AG04449 (cell line): Measurements from ENCODE around the gene ATP5PF.

ENCODE experiments used
- CTCF ChIA-PET: fragments of 350-600 bp; formaldehyde crosslinking; extraction: SDS; loops from one replicate; lab custom pipeline; 2021; ENCODE audit warnings: antibody characterized with exemption; lab: Yijun Ruan, JAX
- POLR2A ChIA-PET: fragments of 400-600, 350-600 bp; formaldehyde crosslinking; extraction: SDS; loops from one replicate; lab custom pipeline; 2020; ENCODE audit warnings: antibody characterized with exemption, inconsistent platforms; lab: Yijun Ruan, JAX
- DNase-seq: peaks from one replicate; pipeline ENCODE4 v3.0.0-alpha.2; 2010; ENCODE audit warnings: low read depth, low spot score
- H3K4me3 ChIP-seq: 2 replicates; pipeline ENCODE4 v1.5.1; 2011; ENCODE audit warnings: low read depth, mild to moderate bottlenecking, control low read depth, low read length
- TF ChIP-seq, protein P1 (sequence below): IDR thresholded peaks from one replicate; pipeline ENCODE4 v1.5.1; 2011; ENCODE audit warnings: mild to moderate bottlenecking, moderate library complexity, low read length, control low read depth, inconsistent platforms; ENCODE audit not compliant: insufficient read depth; ENCODE audit errors: missing control alignments

Gene ATP5PF

DNA sequence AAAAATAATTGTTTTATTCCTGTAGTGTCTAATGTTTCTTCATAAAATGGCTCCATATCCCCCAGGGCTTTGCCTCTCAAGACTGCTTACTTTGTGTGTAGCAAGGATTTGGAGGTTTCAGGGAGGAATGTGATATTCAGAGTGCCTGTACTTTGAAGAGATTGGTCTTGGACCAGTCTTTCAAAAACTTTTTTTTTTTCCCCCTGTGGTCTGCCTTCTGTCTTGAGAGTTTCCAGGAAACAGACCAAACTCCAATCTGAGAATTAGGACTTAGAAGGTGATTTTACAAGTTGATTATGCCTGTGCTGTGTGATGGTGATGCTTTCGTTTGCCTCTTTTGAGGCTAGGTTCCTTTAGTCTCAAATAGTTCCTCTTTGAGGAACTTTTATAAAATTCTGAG, 26.0 kb upstream of the ATP5PF start:
- no peak for DNase-seq
- TF ChIP-seq, protein P1, sequence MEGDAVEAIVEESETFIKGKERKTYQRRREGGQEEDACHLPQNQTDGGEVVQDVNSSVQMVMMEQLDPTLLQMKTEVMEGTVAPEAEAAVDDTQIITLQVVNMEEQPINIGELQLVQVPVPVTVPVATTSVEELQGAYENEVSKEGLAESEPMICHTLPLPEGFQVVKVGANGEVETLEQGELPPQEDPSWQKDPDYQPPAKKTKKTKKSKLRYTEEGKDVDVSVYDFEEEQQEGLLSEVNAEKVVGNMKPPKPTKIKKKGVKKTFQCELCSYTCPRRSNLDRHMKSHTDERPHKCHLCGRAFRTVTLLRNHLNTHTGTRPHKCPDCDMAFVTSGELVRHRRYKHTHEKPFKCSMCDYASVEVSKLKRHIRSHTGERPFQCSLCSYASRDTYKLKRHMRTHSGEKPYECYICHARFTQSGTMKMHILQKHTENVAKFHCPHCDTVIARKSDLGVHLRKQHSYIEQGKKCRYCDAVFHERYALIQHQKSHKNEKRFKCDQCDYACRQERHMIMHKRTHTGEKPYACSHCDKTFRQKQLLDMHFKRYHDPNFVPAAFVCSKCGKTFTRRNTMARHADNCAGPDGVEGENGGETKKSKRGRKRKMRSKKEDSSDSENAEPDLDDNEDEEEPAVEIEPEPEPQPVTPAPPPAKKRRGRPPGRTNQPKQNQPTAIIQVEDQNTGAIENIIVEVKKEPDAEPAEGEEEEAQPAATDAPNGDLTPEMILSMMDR = no peak
- H3K4me3 ChIP-seq = no peak overlapping the region
- POLR2A ChIA-PET = no interaction called here
- CTCF ChIA-PET = no interaction called here

DNA sequence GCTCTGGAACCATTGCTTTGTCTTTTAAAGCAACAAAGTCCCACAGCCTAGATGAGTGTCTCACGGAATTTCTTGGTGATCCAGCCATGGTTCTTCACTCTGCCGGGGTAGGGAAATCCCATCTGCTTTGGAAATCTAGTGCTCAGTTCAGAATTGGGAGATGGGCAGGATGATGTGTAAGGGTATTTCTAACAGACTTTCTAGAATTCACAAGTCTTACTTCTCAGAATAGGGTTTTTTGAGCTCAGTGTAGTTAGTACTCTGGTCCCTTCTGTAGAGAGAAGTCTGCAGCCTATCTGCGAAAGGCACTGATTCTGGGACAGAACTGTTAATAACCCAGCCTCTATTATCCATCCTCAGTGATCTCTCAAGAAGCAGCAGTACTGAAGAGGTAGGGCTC, 25.4 kb upstream of the ATP5PF start:
- TF ChIP-seq, protein P1 = no peak

DNA sequence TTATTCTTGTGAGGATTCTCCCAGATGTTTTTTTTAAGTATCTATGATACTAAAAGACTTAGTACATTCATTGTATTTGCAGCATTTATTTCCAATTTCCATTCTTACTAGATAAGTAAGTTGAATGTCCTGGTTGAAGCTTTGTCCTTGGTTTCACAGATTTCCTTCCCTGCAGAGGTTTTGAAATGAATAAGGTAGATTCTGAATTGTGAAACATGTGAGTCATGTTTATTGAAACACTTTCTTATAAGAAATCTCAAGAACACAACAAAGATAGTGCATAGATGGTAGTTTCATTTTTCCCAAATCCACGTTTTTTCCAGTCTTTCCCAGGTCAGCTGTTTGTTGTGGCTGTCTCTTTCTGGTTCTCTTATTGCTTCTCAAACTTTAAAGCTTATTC, 24.9 kb upstream of the ATP5PF start:
- ChIA-PET CTCF (interaction anchor here (0.6 to 1.0 kb wide), 2 partner anchors 9 to 12 kb away, joined by 3 read pairs; no protein-coding TSS in a partner anchor), POLR2A (no interaction called here)
- DNase-seq = no peak
- TF ChIP-seq, protein P1 = no peak
- H3K4me3 ChIP-seq = no peak overlapping the region

More for the DNA sequence above, 25.4 kb upstream of the ATP5PF start:
- ChIA-PET POLR2A (no interaction called here), CTCF (interaction anchor here (1.0 kb wide), 1 partner anchor 8 kb away, joined by 3 read pairs; no protein-coding TSS in a partner anchor)
- no peak for DNase-seq
- no peak overlapping the region for H3K4me3 ChIP-seq

DNA sequence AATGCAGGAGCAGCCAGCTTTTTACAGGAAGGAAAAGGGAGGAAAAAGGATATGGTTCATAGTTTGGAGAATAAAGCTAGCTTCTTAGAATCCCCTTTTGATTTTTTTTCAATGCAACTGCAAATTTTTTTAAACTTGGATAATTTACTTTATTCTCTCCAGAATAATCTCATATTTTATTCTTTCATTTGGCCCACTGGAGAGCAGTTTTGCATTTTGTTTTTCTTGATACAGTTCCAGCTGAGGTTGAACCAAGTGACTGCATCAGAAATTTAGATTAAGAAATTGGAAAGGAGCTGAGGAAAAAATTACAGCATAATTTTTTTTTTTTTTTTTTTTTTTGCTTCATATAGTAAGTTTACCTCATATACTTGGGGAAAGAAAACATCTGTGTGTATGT, 22.8 kb upstream of the ATP5PF start:
- no peak for DNase-seq
- CTCF ChIA-PET = no interaction called here
- POLR2A ChIA-PET = no interaction called here
- TF ChIP-seq, protein P1 = no peak
- H3K4me3 ChIP-seq = no peak overlapping the region

DNA sequence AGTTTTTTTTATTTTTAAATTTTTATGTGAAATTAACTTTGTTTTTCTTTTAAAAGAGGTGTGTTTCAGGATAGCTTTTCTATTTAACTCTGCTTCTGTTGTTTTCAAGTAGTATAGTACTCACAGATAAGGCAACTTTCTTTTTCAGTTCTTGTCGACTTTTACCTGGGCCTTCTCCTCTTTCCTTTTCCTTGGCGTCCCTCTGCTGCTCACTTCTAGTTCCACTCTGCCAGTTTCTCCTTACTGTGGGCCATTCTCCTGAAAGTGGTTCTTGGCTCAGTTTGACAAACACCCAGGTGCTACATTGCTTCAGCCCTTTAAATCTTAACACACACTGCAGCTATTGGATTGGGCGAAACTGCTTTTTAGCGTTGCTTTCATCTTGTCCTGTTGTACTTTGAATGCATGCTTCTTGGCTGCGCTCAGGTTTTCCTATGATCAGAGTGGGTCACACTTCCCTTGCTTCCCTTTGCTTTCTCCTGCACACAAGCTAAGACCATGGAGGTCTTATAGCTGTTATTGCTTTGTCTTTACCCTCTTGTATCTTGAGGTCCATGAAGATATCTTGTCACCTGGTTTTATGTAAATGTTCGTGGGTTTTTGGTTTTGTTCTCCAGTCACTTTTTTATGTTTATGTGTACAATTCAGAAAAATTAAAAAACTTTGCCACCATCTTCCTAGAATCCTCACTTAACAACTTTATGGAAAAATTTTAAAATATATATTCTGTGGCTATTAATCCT, 21.7 kb upstream of the ATP5PF start:
- TF ChIP-seq, protein P1 = no peak
- no peak for DNase-seq
- POLR2A ChIA-PET = no interaction called here
- CTCF ChIA-PET = no interaction called here
- H3K4me3 ChIP-seq = no peak overlapping the region

DNA sequence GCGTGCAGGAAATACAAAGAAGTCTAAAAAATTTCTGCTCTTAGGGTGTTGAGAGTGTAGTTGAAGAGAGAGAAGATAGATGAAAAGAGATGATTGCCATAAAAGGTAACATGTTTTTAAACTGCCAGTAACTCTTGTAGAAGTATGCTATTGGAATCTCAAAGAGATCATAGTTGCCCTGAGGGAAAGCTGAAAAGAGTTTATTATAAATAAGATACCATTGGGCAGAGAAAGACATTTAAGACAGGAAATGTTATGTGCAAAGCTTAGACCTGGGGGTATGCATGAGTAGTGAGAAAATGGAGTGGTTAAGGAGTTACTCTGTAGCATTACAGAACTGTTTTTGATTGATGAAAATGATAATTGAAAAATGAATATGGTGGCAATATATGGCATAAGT, 17.7 kb upstream of the ATP5PF start:
- ChIA-PET CTCF (interaction anchor here (2.1 to 2.7 kb wide), 2 partner anchors 49 to 144 kb away, joined by 4 to 10 read pairs; no protein-coding TSS in a partner anchor), POLR2A (no interaction called here)
- TF ChIP-seq, protein P1 = no peak
- no peak overlapping the region for H3K4me3 ChIP-seq
- DNase-seq = no peak
